ENCODE results near the gene FOXA3.

DNA sequence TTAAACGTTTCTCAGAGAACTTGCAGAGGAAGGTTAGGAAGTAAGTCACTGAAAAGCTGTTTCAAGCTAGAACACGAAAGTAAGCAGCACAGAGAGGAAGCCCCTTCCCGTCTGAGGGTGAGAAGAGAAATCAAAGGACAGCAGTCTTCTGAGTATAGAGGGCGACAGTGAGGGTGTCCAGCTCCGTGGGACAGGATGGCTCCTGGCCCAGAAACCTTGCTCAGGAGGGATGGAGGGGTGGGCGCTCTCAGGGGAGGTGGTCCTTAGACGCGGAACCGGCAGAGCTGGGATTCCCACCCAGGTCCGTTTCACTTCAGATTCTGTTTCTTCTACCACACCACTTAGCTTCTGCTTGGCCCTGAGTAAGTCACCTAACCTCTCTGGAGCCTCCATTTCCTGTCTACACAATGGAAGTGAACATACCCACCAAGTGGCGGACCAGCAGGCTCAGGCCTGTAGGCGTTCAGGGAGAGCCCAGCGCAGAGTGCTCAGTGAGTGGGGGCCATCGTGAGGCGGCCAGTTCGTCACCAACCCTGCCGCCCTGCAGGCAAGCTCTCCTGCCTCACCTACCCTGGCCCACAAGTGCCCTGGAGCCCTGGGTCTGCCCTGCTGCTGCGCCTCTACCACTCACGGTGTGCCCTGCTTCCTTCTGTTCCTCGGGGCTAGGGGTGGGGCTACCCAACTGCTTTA is 43.6 kb upstream of the FOXA3 start:
- TF ChIP-seq SNAI2 (CRISPR knock-in tag; IDR thresholded peaks at IDR 0.05) (no peak), CSDC2 (CRISPR knock-in tag; IDR thresholded peaks at IDR 0.05) (no peak), ZFP30 (CRISPR knock-in tag; IDR thresholded peaks at IDR 0.05) (no peak), ZC3H10 (CRISPR knock-in tag; IDR thresholded peaks at IDR 0.05) (no peak), PPARA (CRISPR knock-in tag; IDR thresholded peaks at IDR 0.05; ENCODE audit: borderline replicate concordance) (no peak), ARNTL (CRISPR knock-in tag; IDR thresholded peaks at IDR 0.05; ENCODE audit: borderline replicate concordance, low read depth) (no peak), RARB (CRISPR knock-in tag; IDR thresholded peaks at IDR 0.05) (no peak), BACH2 (CRISPR knock-in tag; IDR thresholded peaks at IDR 0.05; ENCODE audit: borderline replicate concordance) (no peak), ZNF8 (CRISPR knock-in tag; IDR thresholded peaks at IDR 0.05) (no peak), ISL1 (CRISPR knock-in tag; IDR thresholded peaks at IDR 0.05) (no peak), TOX (CRISPR knock-in tag; IDR thresholded peaks at IDR 0.05; ENCODE audit: borderline replicate concordance) (no peak), ZFP3 (CRISPR knock-in tag; IDR thresholded peaks at IDR 0.05) (no peak)
- TF ChIP-seq, protein P1, sequence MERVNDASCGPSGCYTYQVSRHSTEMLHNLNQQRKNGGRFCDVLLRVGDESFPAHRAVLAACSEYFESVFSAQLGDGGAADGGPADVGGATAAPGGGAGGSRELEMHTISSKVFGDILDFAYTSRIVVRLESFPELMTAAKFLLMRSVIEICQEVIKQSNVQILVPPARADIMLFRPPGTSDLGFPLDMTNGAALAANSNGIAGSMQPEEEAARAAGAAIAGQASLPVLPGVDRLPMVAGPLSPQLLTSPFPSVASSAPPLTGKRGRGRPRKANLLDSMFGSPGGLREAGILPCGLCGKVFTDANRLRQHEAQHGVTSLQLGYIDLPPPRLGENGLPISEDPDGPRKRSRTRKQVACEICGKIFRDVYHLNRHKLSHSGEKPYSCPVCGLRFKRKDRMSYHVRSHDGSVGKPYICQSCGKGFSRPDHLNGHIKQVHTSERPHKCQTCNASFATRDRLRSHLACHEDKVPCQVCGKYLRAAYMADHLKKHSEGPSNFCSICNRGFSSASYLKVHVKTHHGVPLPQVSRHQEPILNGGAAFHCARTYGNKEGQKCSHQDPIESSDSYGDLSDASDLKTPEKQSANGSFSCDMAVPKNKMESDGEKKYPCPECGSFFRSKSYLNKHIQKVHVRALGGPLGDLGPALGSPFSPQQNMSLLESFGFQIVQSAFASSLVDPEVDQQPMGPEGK (CRISPR knock-in tag; IDR thresholded peaks at IDR 0.05; ENCODE audit: borderline replicate concordance), result no peak
- TF ChIP-seq, protein P2, sequence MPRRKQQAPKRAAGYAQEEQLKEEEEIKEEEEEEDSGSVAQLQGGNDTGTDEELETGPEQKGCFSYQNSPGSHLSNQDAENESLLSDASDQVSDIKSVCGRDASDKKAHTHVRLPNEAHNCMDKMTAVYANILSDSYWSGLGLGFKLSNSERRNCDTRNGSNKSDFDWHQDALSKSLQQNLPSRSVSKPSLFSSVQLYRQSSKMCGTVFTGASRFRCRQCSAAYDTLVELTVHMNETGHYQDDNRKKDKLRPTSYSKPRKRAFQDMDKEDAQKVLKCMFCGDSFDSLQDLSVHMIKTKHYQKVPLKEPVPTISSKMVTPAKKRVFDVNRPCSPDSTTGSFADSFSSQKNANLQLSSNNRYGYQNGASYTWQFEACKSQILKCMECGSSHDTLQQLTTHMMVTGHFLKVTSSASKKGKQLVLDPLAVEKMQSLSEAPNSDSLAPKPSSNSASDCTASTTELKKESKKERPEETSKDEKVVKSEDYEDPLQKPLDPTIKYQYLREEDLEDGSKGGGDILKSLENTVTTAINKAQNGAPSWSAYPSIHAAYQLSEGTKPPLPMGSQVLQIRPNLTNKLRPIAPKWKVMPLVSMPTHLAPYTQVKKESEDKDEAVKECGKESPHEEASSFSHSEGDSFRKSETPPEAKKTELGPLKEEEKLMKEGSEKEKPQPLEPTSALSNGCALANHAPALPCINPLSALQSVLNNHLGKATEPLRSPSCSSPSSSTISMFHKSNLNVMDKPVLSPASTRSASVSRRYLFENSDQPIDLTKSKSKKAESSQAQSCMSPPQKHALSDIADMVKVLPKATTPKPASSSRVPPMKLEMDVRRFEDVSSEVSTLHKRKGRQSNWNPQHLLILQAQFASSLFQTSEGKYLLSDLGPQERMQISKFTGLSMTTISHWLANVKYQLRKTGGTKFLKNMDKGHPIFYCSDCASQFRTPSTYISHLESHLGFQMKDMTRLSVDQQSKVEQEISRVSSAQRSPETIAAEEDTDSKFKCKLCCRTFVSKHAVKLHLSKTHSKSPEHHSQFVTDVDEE (CRISPR knock-in tag; IDR thresholded peaks at IDR 0.05), result no peak
